HepG2 (cell line): Measurements from ENCODE around the gene THOC6. TPM values are rescaled to one million over a fixed set of nuclear protein-coding genes. Genes with fewer than 3 reads are reported as not detected.

Experiments
- ATAC-seq: fragments of 200-7000 bp; cut with Tn5 transposase; 3 replicates; pipeline ENCODE4 v1.9.1; 2020; ENCODE audit warnings: mild to moderate bottlenecking, moderate library complexity
- BruUV-seq: library from RNA; stranded (reverse); fragments of 400-500 nt; replicated peaks from 2 replicates; lab custom pipeline; 2021; lab: Mats Ljungman, UMichigan
- CTCF ChIA-PET: fragments of 300-600 bp; formaldehyde crosslinking; extraction: SDS; loops from one replicate; lab custom pipeline; 2021; ENCODE audit warnings: low total read pairs, inconsistent platforms, low intra/inter-chr PET ratio; lab: Yijun Ruan, JAX
- POLR2A ChIA-PET: fragments of 350-600 bp; sonication (Branson Sonifier 250); formaldehyde crosslinking; loops from one replicate; lab custom pipeline; 2020; ENCODE audit warnings: antibody characterized with exemption, inconsistent platforms; lab: Yijun Ruan, JAX
- DNase-seq: peaks from one replicate; pipeline ENCODE4 v3.0.0-alpha.2; 2015; ENCODE audit warnings: low spot score
- FAIRE-seq: peaks from 3 replicates; lab custom pipeline; 2011; peaks lifted over from hg19 to GRCh38; lab: Jason Lieb, UNC
- H2AFZ ChIP-seq: one replicate; pipeline ENCODE4 v1.6.1; 2011; ENCODE audit warnings: low read length, inconsistent platforms
- H3K27ac ChIP-seq: fragments of 300-600 bp; 3 replicates; pipeline ENCODE4 v1.8.0; 2011; ENCODE audit warnings: mixed run types, mild to moderate bottlenecking, mixed read lengths, low read length, inconsistent platforms; ENCODE audit not compliant: insufficient read depth; ENCODE audit errors: extremely low read length
- H3K27me3 ChIP-seq, 2 experiments: fragments of 200-600 bp in 1 of 2; 2 replicates in 1 of 2; 3 replicates in 1 of 2; pipeline versions ENCODE4 v1.6.0 to v1.8.0; 2011; ENCODE audit warnings: low read length in 2 of 2, mild to moderate bottlenecking in 2 of 2, moderate library complexity in 2 of 2, inconsistent platforms in 1 of 2; ENCODE audit not compliant: insufficient read depth in 2 of 2, control insufficient read depth in 1 of 2
- H3K36me3 ChIP-seq, 2 experiments: fragments of 200-600 bp in 1 of 2; replicated peaks in 1 of 2; 2 replicates in 1 of 2; 3 replicates in 1 of 2; pipeline versions ENCODE4 v1.5.1 to v1.8.0; 2011; ENCODE audit warnings: low read length in 2 of 2, inconsistent platforms in 1 of 2; ENCODE audit not compliant: insufficient read depth in 2 of 2, control insufficient read depth in 1 of 2
- H3K4me1 ChIP-seq: 2 replicates; pipeline ENCODE4 v1.5.1; 2012; ENCODE audit warnings: low read length, inconsistent platforms; ENCODE audit not compliant: insufficient read depth
- H3K4me2 ChIP-seq: 2 replicates; pipeline ENCODE4 v1.6.0; 2011; ENCODE audit warnings: low read depth, low read length, inconsistent platforms
- H3K4me3 ChIP-seq, 3 experiments: fragments of 200-600 bp in 1 of 3; sonication (generic), shearing (Covaris generic) in 1 of 3; replicated peaks in 1 of 3; 2 replicates each; pipeline ENCODE4 v1.5.1; 2011 to 2016; ENCODE audit warnings: low read length in 3 of 3, inconsistent platforms in 2 of 3, low read depth in 2 of 3, mild to moderate bottlenecking in 2 of 3, control low read depth in 1 of 3, mixed read lengths in 1 of 3; ENCODE audit not compliant: insufficient read depth in 1 of 3
- H3K79me2 ChIP-seq: one replicate; pipeline ENCODE4 v1.6.1; 2011; ENCODE audit warnings: low read length, inconsistent platforms; ENCODE audit not compliant: insufficient read depth
- H3K9ac ChIP-seq: 2 replicates; pipeline ENCODE4 v1.6.0; 2011; ENCODE audit warnings: mild to moderate bottlenecking, low read depth, low read length, inconsistent platforms; ENCODE audit not compliant: insufficient read depth
- H3K9me3 ChIP-seq: 2 replicates; pipeline ENCODE4 v1.5.1; 2012; ENCODE audit warnings: mild to moderate bottlenecking, low read length
- H4K20me1 ChIP-seq: 2 replicates; pipeline ENCODE4 v1.6.0; 2011; ENCODE audit warnings: inconsistent platforms, mild to moderate bottlenecking, low read length, moderate library complexity; ENCODE audit not compliant: insufficient read depth
- HMGXB4 ChIP-seq, 2 experiments: sonication (generic) in 1 of 2; formaldehyde crosslinking in 1 of 2; IDR thresholded peaks; 2 replicates each; pipeline versions ENCODE4 v1.4.0 to v1.6.1; 2018 to 2020; ENCODE audit warnings: missing genetic modification reagents in 2 of 2, borderline replicate concordance in 1 of 2, low read depth in 1 of 2, mild to moderate bottlenecking in 1 of 2, missing biosample characterization in 1 of 2
- MTF2 ChIP-seq: sonication (generic); formaldehyde crosslinking; IDR thresholded peaks from 2 replicates; pipeline ENCODE4 v1.5.0; 2020; ENCODE audit warnings: missing genetic modification reagents, borderline replicate concordance
- TFE3 ChIP-seq: IDR thresholded peaks from 2 replicates; pipeline ENCODE4 v1.6.1; 2016
- WGBS: methylation state at CpG from one replicate; pipeline ENCODE4 v1.1.6; 2017; ENCODE audit warnings: low lambda C conversion rate; 5-methylcytosine and 5-hydroxymethylcytosine counted together
- in situ Hi-C: cut with HindIII; loops from 2 replicates; pipeline ENCODE4 v1.10.0; 2017; ENCODE audit warnings: low pct_unique_long_range_greater_than_20kb; ENCODE audit not compliant: extremely low pct_ligation_motif_present
- intact Hi-C: fragments of 100-400 bp; cut with micrococcal nuclease; formaldehyde crosslinking; loops from one replicate; pipeline ENCODE4 v1.10.0; 2022; ENCODE audit not compliant: unreplicated experiment
- polyA plus RNA-seq, 8 experiments: library from polyadenylated mRNA; depleted of rRNA in 3 of 8; stranded (reverse) in 7 of 8; unstranded in 1 of 8; fragments of >200 nt; fragmentation: Illumina TruSeq in 4 of 8; extraction: Trizol in 4 of 8; gene quantifications; 2 replicates each; pipeline versions ENCODE4 v1.2.1 to v1.2.3, GENCODE V29; 2011 to 2016; ENCODE audit warnings: low read depth in 4 of 8, missing spikeins in 1 of 8, mixed read lengths in 1 of 8; ENCODE audit not compliant: insufficient read depth in 1 of 8
- total RNA-seq, 5 experiments: library from RNA; depleted of rRNA; stranded (reverse); fragments of >200 nt; fragmentation: Illumina TruSeq; extraction: Trizol; gene quantifications; 2 replicates each; pipeline ENCODE4 v1.2.3, GENCODE V29; 2016; ENCODE audit warnings: low read depth in 1 of 5

Gene THOC6
- total and polyA plus RNA-seq, 2 of the 13 experiments (the other 11 are each of a cell fraction or from before 2014, with no cell fraction given): 32.1 to 37.0 TPM

DNA sequence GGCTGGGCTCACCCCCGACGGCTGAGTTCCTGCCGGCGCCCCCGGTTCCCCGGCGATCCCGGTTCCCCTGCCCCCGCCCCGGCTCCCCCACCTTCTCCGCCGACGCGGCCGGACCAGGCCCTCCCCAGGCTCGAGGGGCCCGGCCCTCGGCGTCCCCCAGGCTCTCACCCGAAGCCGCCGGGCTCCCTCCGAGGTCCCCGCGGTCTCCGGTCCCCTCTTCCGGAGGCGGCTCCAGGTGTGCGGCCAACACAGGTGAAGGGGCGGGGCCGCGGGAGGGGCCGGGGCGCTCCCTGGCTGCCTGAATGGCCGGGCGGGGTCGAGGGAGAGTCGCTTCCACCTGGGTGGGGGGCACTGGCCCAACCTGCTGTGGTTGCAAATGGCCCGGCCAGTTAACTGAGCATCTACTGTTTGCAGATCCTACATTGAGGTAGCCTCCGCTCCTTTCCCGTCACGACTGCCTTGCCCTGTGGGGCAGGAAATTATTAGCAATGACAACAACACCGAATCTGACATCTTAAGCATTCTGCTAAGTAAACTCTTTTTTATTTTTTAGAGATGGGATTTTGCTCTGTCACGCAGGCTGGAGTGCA is 13.0 kb downstream of the THOC6 start, which contains the start of gene BICDL2:
BICDL2 (minus strand) TSS at position 219 of the 590 bp plus-strand sequence. CDS start 1,448 bp downstream, outside the sequence.
- H3K27me3 ChIP-seq: peaks cover 16 to 80% of the 10 kb centered on the region in 2 experiments
- no peak within 1 kb of the TSS for H3K27ac ChIP-seq
- H3K4me2 ChIP-seq: peak within 1 kb of the TSS; percentile 39
- H3K79me2 ChIP-seq: no peaks in the 10 kb centered on the region
- H3K9me3 ChIP-seq: no peaks in the 10 kb centered on the region
- peaks cover 22% of the 10 kb centered on the region for H3K4me1 ChIP-seq
- POLR2A ChIA-PET: no interaction called here
- H2AFZ ChIP-seq: no peak within 1 kb of the TSS
- no peaks in the 10 kb centered on the region for H3K36me3 ChIP-seq
- no peak for TF ChIP-seq HMGXB4 (CRISPR knock-in tag; IDR thresholded peaks at IDR 0.05; ENCODE audit: borderline replicate concordance in 1 of 2, low read depth in 1 of 2)
- TF ChIP-seq MTF2 (CRISPR knock-in tag): 0 out of 2 replicates have a peak, but pooled peaks have one; percentile 21
- TF ChIP-seq TFE3: no peak
- TF ChIP-seq, all 625 proteins: peak for 1
- ATAC-seq: no peak
- 28% methylated on average over 6 of the region's 44 CpGs for WGBS
- Histone ChIP-seq H3K9ac (0 out of 2 replicates have a peak within 1 kb of the TSS, but pooled peaks have one; percentile 34), H3K4me3 (peak within 1 kb of the TSS in 1 of 3 experiments; percentile 58; a peak in 1 of 6 replicates), H4K20me1 (no peaks in the 10 kb centered on the region)
- no peak for DNase-seq
- CTCF ChIA-PET: no interaction called here
- FAIRE-seq: no peak
- BruUV-seq: no TSS peak
- intact Hi-C loops (no loop called here), in situ Hi-C loops (no loop called here)
